Stimulated activated CD4-positive, alpha-beta T cell treated with anti-CD3 and anti-CD28 coated beads, TNF-alpha, amount 100 ng/mL, for 4 hours (primary cell): ENCODE measurements around the gene CC2D1A.
"Not testable (repeated sequence)": the region's sequence is repeated elsewhere in the genome, so short reads cannot be mapped to it uniquely, and the experiment has no call there.

Source experiments
- DNase-seq, 3 experiments: peaks; one replicate each; pipeline ENCODE4 v3.0.0-alpha.2; 2020; ENCODE audit warnings: low read depth in 3 of 3

Gene CC2D1A

DNA sequence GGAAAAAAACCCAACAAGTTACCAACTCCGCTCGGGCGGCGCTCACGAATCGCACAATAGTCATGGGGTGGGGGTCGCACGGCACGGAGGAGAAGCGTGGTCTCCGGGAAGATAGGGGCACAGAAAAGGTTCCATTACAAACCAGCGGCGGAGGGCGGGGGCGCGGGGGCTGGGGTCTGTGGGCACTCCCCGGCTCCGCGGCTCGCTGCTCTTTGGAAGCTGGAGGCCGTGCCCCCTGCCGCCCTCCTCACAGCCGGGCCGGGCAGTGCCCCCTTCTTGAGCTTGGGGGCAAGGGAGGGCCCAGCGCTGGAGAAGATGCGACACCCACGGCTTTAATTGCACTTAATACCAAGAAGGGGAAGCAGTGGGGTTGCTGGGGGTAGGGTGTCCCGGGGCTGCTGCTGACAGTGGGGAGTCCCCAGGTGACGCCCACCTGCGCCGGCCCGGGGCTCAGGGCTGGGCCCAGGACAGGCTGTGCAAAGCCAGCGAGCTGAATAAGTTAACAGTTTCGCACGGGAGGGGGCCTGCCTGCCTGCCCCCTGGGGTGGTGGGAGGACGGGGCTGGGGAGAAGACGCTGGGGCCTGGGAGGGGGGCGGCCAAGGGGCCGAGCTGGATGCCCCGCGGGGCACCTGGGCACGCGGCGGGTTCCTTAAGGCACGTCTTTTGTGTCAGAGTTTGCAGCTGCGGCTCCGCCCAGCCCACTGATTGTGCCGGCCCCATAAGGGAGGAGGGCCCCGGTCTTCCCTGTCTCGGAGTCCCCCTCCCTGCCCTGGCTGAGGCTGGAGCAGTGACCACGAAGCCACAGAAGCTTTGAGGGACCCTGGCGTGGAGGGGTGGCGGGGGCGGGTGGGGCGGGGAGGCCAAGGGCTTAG is 56.1 kb downstream of the CC2D1A start:
- no peak for DNase-seq

DNA sequence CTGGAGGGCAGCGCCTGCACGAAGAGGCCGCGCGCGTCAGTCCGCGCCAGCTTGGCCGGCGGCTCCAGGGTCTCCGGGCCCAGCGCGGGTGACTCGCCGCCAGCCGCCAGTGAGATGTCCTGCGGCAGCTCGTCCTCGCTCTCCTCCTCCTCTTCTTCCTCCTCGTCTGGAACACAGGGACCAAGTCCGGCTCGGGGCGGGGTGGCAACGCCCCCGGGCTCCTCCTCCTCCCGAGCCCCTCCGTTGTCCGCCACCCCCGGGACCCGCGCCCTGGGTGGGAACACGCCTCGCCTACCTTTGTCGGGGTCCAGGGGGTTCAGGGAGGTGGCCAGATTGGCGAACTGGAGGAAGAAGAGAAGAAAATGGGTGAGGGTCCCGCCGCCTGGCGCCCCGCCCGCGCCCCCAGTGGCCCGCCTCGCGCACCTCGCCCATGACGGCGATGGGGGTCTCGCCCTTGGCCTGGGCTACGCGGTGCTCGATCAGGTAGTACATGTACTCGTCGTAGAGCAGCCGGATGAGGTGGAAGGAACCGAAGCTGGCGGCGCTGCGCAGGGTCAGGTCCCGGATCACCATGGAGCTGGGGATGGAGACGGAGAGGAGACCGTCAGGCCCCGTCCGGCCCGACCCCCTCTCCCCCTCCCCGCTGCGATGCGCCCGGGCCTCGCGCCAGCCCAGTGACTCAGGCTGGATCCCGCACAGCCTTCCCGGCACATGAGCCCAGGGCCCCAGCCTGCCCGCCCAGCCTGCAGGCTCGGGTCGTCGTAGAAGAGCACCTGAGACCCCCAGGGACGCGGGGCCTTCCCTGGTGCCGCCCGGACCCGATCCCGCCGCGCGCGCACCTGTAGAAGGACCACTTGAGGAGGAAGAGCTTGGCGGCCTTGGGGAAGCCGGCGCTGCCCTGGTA is 57.0 kb downstream of the CC2D1A start:
- no peak for DNase-seq

DNA sequence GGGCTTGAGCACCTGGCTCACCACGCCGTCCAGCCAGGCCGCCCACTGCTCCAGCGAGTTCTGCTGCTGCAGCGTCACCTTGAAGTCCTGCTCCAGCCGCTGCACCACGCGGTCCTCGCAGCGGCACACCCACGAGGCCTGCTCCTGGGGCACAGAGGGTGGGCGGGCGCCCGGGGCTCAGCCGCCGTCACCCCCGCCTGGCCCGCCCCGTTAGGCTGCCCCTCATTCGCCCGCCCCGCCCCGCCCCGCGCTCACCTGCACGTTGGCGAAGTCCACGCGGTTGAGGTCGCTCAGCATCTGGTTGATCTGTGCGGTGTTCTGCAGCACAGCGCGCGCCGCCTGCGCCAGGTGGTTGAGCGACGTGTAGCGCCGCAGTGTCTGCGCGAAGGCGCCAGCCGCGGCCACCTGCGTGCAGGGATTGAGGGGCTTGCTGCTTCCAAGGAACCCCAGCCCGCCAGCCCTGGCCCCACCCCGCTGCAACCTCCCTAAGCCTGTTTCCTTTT is 57.7 kb downstream of the CC2D1A start:
- DNase-seq: no peak

DNA sequence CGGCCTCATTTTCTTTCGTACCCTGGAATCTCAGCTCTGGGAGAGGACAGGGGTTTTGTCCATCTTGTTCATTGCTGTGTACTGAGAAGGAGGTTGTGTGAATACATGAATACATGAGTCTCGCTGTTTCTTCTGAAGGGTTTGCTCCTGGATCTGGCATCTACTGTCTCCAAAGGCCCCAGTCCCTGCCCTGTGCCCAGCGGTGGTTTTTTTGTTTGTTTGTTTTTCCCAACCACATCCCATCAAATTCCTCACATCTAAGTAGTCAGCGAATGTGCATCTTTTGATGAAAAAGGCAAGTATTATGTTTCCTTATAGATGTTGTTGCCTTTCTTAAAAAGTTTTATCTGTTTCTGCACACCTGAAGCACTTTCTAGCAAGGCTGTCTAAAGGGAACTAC is 58.8 kb downstream of the CC2D1A start:
- DNase-seq: no peak

DNA sequence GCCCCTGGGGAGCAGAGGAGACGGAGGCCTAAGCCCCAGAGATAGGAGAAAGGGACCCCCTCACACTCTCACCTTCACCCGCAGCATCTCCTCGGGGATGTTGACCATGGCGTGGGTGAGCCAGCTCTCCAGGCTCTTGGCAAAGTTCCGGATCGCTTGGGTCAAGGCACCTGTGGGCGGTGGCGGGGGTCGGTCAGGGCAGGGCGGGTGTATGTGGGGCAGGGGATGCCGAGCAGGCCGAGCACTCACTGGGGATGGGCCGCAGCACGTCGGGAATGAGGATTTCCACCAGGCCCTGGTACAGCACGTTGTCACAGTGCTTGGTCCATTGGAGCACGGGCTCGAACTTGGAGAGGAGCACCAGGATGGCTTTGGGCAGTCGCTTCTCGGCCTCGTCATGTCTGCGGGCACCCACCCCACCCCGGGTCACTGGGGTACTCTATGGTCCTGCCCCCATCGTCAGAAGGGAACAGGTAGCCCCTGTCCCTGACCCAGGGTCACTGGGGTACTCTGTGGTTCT is 59.4 kb downstream of the CC2D1A start:
- DNase-seq: no peak

DNA sequence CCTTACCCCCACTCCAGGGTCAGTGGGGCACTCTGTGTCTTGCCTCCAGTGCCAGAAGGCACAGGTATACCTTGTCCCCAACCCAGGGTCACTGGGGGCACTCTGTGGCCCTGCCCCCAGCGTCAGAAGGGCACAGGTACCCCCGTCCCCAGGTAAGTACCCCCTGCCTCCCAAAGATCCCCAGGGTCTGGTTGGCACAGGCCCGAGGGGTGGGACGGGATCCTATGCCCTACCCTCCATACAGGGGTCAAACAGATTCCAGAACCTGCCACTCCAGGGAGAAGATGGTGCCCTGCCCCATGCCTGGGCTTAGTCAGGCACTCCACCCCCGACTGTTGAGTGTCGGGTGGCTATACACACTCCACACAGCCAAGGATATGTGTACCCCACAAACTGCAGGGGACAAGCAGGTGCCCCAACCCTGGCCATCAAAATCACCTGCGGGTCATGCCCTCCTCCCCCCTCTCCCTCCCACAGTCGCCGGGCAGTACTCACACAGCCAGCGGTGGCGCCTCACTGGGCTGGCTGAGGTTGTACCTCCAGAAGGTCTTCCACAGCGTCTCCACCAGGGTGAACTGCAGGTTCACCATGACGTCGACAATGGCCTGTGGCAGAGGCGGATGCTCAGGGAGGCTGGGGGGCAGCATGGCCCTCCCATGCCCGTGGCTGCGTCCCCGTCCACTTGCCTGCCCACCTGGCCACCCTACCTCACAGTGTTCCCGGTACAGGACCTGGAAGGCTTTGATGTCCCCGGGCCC is 60.1 kb downstream of the CC2D1A start:
- no peak for DNase-seq

DNA sequence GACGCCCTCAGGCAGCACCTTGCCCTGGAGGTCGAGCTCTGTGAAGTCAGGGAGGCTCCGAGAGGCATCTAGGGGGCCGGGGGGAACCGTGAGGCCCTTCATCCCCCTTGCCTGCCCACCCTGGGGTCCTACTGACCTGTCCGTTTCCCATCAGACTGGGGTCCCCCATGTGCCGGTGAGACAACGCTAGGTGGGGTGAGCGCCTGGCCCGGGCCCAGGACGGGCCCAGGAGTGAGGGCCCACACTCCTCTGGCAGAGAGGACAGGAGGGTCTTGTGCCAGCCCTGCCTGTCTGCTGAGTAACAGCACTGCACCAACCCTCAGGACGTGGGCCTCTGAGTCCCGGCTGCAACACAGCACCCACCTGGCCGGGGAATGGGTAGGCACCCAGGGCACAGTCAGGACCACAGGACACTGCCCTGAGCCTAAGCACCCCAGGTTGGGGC is 60.7 kb downstream of the CC2D1A start:
- DNase-seq: no peak

DNA sequence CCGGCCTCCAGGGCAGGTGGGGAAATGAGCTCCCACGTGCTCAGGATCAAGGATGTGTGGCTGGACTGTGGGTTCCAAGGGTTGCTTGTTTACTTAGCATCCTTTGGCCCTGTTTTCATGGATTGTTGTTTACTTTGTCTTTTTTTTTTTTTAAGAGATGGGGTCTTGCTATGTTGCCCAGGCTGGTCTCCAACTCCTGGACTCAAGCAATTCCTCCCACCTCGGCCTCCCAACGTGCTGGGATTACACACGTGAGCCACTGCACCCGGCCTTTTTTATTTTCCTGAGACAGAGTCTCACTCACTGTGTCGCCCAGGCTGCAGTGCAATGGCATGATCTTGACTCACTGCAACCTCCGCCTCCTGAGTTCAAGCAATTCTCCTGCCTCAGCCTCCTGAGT is 61.2 kb downstream of the CC2D1A start:
- not testable (repeated sequence) for DNase-seq

DNA sequence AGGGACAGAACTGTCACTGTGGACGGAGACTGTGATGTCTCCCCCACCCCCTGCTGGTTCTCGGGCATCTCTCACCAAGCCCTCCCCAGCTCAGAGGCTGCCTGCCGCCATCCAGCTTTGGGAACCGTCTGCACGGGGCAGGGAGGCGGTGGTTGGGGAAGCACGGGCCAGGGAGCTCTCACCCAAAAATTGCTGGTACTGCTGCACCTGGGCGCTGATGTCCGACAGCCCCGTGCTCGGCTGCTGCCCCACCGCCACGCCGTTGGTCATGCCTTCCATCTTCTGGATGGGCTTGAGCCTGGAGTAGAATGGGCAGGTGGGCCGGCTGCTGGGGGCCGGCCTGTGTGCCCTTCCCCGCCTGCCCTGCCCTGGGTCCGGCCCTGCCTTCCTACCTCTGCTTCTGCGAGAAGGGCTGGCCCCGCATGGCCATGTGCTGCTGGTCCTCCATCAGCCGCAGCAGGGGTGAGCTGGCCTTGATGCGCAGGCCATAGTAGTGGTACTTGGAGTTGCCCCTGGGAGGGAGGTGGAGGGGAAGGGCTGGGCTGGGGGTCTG is 62.5 kb downstream of the CC2D1A start:
- DNase-seq: no peak

DNA sequence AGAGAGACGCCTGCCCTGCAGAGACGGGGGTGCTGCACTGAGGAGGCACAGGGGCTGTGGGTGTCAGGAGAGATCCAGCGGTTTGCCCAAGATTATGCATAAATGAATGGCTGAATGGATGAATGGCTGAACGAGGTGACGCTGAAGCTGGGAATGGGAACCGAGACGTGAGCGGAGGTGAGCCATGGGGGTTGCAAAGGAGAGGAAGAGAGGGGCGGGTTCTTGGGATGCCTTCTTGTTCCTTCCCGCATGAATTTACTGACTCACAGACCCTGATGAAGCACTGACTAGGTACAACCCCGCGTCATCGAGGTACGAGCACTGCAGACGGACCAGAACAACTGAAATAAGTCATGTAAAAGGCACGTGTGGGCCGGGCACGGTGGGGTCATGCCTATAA is 63.0 kb downstream of the CC2D1A start:
- no peak for DNase-seq

DNA sequence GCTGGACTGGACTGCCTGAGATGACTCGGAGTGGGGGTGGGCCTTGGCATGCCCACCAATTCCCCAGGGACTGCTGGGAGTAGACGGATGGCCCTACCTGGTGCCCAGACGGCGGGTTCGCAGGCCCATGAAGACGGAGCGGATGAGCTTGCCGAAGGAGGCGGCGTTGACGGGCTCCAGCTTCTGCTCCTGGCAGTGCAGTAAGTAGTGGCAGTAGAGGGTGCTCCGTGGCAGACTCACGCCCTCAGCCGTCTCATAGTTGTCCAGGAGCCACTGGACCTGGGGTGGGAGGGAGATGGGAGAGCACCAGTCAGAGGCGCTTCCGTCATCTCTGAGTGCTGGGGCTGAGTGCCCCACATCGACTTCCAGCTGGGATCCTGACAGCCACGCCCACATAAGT is 63.9 kb downstream of the CC2D1A start:
- DNase-seq: no peak

DNA sequence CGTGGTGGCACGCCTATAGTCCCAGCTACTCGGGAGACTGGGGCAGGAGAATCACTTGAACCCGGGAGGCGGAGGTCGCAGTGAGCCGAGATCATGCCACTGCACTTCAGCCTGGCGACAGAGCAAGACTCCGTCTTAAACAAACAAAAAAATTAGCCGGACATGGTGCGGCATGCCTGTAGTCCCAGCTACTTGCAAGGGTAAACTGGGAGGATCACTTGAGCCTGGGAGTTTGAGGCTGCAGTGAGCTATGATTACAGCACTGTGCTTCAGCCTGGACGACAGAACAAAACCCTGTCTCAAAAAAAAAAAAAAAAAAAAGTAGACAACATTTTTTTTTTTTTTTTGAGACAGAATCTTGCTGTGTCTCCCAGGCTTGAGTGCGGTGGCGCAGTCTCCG is 65.9 kb downstream of the CC2D1A start:
- DNase-seq: not testable (repeated sequence)

DNA sequence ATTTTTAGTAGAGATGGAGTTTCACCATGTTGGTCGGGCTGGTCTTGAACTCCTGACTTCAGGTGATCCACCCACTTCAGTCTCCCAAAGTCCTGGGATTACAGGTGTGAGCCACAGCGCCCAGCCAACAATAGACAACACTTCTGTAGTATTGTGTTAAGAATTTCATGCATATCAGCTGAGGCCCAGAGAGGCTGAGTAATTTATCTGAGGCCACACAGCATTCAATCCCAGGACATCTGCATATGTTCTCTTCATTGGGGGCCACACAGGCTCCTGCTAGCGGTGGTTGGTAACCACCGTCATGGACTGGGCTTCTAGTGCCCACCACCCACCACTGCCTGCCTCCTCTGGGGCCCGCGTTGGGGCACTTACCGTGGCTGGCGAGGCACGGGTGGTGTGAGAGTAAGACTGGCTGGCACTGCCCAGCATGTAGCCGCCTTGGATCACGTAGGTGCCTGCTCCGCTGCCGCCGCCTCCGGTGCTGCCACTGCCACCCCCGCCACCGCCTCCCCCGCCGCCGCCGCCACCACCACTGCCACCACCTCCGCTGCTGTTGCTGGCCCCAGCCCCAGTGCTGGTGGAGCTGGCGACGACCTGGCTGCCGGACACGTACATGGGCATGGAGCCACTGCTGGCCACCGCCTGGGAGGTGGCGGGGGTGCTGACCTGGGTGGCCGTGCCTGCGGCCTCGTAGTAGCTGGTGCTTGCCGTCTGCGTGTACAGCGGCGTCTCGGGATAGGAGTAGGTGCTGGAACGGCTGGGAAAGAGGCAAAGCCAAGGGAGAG is 66.6 kb downstream of the CC2D1A start:
- no peak for DNase-seq

DNA sequence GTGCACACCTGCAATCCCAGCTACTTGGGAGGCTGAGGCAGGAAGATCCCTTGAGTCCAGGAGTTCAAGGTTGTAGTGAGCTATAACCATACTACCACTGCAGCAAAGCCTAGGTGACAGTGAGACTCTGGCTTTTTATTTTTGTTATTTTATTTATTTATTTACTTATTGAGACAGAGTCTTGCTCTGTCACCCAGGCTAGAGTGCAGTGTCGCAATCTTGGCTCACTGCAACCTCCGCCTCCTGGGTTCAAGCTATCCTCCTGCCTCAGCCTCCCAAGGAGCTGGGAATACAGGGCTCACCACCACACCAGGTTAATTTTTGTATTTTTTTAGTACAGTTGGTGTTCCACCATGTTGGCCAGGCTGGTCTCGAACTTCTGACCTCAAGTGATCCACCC is 67.5 kb downstream of the CC2D1A start:
- not testable (repeated sequence) for DNase-seq

DNA sequence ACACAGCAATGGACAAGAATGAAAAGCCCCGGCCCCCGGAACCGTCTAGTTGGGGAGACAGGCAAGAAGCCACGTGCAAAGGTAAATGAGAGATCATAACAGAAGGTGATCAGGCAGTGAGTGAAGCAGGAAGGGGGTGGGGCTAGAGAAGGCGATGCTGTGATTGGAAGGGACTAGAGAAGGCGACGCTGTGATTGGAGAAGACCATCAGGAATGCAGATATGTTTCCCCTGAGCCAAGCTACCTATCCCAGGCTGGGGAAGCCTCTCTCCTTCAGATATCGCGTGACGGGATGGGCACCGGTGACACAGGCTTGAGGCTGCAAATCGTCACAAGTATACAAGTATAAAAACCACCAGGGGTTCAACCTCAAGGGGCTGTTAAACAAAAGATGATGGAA is 68.1 kb downstream of the CC2D1A start:
- no peak for DNase-seq

DNA sequence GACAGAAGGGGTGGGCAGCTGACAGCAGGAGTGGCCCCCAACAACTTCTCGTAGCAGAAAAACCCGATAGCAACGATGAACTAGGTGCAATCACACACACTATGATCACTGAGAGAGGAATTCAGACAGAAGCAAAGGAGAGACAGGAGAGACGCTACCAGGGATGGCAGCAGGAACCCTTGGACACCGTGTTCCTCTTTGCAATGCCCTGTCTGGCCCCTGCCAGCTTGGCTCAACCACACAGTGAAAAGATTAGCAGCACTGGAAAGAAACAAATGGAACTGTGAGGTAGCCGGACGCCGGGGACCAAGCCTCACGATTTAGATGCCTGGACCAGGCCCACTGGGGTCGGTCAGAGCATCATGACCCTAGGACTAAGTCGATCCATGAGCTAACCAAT is 69.9 kb downstream of the CC2D1A start:
- no peak for DNase-seq

DNA sequence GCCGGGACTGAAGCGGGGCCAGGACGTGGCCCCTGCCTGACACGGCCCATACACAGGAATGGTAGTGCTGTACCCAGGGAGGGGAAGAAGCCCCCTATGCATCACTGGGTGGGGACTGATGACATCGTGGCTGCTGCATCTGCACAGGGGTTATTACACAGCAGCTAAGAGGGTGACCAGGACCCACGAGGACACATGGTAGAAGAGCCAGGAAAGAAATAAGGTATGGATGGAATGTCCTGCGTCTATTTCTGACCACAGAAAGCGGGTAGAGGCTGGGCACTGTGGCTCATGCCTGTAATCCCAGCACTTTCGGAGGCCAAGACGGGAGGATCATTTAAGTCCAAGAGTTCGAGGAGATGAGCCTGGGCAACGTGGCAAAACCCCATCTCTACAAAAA is 70.4 kb downstream of the CC2D1A start:
- no peak for DNase-seq

DNA sequence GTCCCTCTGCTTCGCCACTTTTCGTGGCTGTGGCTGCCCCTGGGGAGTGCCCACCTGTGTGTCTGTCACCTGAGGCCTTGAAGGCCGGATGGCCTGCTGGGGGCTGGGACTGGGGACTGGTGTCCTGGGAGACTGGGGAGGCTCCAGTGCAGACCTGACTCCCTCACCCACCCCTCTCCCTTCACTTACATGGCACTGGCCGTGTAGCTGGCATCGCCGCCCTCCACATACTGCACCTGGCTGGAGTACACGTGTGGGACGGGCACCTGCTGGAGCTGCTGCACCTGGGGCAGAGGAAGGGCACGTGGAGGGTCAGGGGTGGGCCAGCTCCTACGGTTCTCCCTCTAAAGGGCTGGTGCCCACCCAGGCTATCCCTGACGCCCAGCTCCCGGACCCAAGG is 71.8 kb downstream of the CC2D1A start:
- no peak for DNase-seq

DNA sequence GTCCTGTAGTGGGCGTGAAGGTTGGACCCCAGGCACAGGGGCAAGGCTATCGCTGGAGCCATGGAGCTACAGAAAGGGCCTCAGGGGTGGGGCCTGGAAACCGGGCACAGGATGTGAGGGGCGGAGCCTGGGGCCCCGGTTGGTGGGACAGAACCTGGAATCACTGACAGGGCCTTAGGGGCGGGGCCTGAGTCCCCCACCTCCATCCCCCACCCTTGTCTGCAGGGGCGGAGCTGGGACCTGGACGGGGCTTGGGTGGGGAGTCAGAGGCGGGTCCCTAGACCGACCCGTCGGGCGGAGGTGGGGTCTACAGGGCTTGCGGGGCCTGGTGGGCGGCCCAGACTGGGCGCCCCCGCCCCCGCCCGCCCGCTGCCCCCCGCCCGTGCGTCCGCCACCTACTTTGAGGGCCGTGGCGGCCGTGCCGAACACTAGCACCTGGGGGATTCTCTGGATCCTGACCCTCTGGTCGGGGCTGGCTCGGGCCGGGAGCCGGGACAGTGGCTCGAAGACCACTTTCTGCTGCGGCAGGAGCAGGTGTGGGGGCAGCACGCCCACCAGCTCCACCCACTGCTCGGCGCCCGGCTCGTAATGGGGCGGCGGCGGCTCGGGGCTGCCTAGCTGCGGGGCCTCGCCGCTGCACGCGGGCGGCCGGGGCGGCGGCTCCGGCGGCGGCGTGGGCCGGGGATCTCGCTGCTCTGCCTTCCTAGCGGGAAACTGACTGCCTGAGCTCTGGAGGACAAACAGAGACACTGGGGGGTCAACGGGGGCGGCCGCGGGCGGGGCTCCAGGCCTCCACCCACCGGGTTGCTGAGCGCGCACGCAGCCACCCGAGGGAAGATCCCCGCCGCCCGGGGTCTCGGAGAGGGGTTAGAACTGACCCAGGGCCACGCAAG is 72.6 kb downstream of the CC2D1A start:
- DNase-seq: no peak

DNA sequence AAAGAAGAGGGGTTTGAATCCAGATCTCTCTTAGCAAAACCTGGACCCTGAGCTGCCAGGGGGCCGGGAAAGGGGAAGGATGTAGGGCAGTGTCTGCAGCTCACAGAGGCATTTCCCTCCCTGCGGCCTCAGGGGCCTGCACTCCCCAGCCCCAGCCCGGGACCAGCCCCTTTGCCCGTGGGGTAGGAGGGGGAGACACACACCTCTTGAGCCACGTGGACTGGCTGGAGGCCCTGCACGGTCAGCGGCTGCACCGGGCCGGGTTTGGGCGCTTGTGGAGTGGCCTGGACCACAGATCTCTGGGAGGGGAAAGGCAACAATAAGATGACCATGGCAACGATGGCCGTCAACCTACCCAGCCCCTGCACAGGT is 73.2 kb downstream of the CC2D1A start:
- no peak for DNase-seq
